GM10248 (cell line): ENCODE results near the gene PFN3.

Source experiments
- CTCF ChIA-PET: fragments of 300-600 bp; sonication (Branson Sonifier 250); formaldehyde crosslinking; extraction: SDS; loops from one replicate; lab custom pipeline; 2021; ENCODE audit warnings: antibody characterized with exemption; lab: Yijun Ruan, JAX
- POLR2A ChIA-PET: fragments of 350-650 bp; sonication (Branson Sonifier 250); formaldehyde crosslinking; extraction: SDS; loops from one replicate; lab custom pipeline; 2020; ENCODE audit warnings: antibody characterized with exemption; lab: Yijun Ruan, JAX
- DNase-seq: peaks from one replicate; pipeline ENCODE4 v3.0.0; 2012; ENCODE audit errors: extremely low spot score
- CTCF ChIP-seq: IDR thresholded peaks from 2 replicates; pipeline ENCODE4 v1.5.1; 2012; ENCODE audit warnings: mild to moderate bottlenecking, low read depth; ENCODE audit errors: extremely low read depth, missing control alignments, control extremely low read depth

Gene PFN3

GRCh38 chr5:177383181-177383580 is 17.3 kb downstream of the PFN3 start:
- CTCF ChIA-PET: interaction anchor here (0.8 to 35.5 kb wide), 7 partner anchors 2 to 73 kb away, joined by 3 to 734 read pairs (median 6); partner anchors contain the start of genes LMAN2, RGS14 and SLC34A1
- DNase-seq: no peak
- TF ChIP-seq CTCF: no peak
- POLR2A ChIA-PET: interaction anchor here (1.1 kb wide), 1 partner anchor 72 kb away, joined by 3 read pairs; no protein-coding TSS in a partner anchor

- TF ChIP-seq CTCF: peak; percentile 25
- POLR2A ChIA-PET: no interaction called here
- no peak for DNase-seq
- CTCF ChIA-PET: interaction anchor here (0.8 to 35.5 kb wide), 7 partner anchors 2 to 73 kb away, joined by 3 to 734 read pairs (median 6); partner anchors contain the start of genes LMAN2, RGS14 and SLC34A1
These were observed 17.9 kb downstream of the PFN3 start for GRCh38 chr5:177382423-177383029.

- POLR2A ChIA-PET: no interaction called here
These were observed 19.7 kb downstream of the PFN3 start for GRCh38 chr5:177380805-177381126.

GRCh38 chr5:177378884-177379883 is 21.3 kb downstream of the PFN3 start:
- DNase-seq: peak; percentile 64
- ChIA-PET CTCF (interaction anchor here (0.9 to 35.5 kb wide), 11 partner anchors 2 to 269 kb away, joined by 3 to 734 read pairs (median 6); partner anchors contain the start of genes LMAN2, RGS14 and SLC34A1), POLR2A (interaction anchor here (0.6 to 1.4 kb wide), 4 partner anchors 11 to 271 kb away, joined by 3 to 6 read pairs (median 4); no protein-coding TSS in a partner anchor)
- no peak for TF ChIP-seq CTCF

More at GRCh38 chr5:177380805-177381126, 19.7 kb downstream of the PFN3 start:
- CTCF ChIA-PET: interaction anchor here (1.0 to 35.5 kb wide), 4 partner anchors 0 to 76 kb away, joined by 3 to 734 read pairs (median 370); partner anchors contain the start of genes LMAN2, RGS14 and SLC34A1
- TF ChIP-seq CTCF: no peak
- DNase-seq: no peak

GRCh38 chr5:177377851-177378776 is 22.3 kb downstream of the PFN3 start:
- no peak for TF ChIP-seq CTCF
- CTCF ChIA-PET: interaction anchor here (0.8 to 35.5 kb wide), 13 partner anchors 3 to 268 kb away, joined by 3 to 734 read pairs (median 5); partner anchors contain the start of genes LMAN2, RGS14 and SLC34A1
- POLR2A ChIA-PET: interaction anchor here (0.6 to 1.4 kb wide), 3 partner anchors 14 to 269 kb away, joined by 3 to 4 read pairs (median 3); no protein-coding TSS in a partner anchor
- no peak for DNase-seq
